Measurements from ENCODE around the gene GFRA4. TPM values are rescaled to one million over a fixed set of nuclear protein-coding genes. Genes with fewer than 3 reads are reported as not detected.

The GFRA4 gene
- total RNA-seq, 1 donor from 2014 or later = not detected

DNA sequence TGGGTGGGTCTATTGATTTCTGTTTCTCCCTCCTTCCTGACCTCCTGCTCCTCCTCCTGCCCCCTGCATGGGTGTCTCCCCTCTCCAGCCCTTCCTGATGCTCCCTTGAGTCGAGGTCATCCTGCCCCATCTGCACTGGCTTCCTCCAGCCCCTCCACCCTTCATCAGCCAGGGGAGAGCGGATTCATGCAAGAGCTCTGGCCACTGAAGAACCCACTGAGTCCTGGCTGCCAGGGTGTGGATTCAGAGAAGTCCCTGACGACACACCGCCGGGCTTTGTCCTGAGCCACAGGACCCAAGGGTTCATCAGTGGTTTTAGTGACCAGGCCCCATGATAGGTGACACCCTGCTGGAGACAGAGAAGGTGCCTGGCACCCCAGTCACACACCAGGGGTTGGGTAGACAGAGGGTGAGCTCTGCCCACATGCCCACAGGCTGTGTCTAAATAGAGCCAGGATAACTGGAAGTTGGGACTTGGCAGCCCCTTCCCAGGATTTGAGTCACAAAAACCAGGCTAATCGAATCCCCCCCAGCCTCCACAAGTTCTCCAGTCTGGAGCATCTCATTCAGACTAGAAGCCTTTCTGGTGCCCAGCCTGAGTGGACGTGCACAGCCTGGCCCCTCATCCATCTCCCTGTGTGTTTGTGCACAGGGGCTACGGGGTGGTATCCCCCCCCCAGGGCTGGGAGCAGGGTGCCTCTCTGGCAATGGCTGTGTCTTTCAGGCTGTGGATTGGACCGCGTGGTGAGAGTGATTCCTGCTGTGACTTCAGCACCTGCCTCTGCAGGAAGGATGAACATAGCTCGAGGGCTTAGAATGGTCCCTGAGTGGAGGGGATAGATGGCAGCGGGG is 1.2 kb downstream of the GFRA4 start:
- Mint-ChIP-seq H3K27me3 (ENCODE audit: unreplicated experiment) (peaks cover 12% of the 10 kb centered on the region), H3K4me1 (ENCODE audit: unreplicated experiment) (peaks cover 5% of the 10 kb centered on the region), H3K36me3 (ENCODE audit: low read depth, unreplicated experiment) (peaks cover 4% of the 10 kb centered on the region), H3K27ac (ENCODE audit: unreplicated experiment) (no peak overlapping the region), H3K4me3 (ENCODE audit: unreplicated experiment) (no peak overlapping the region), H3K9me3 (ENCODE audit: unreplicated experiment) (no peaks in the 10 kb centered on the region)
- DNase-seq (ENCODE audit: low spot score) = no peak
- TF ChIP-seq, protein P1, sequence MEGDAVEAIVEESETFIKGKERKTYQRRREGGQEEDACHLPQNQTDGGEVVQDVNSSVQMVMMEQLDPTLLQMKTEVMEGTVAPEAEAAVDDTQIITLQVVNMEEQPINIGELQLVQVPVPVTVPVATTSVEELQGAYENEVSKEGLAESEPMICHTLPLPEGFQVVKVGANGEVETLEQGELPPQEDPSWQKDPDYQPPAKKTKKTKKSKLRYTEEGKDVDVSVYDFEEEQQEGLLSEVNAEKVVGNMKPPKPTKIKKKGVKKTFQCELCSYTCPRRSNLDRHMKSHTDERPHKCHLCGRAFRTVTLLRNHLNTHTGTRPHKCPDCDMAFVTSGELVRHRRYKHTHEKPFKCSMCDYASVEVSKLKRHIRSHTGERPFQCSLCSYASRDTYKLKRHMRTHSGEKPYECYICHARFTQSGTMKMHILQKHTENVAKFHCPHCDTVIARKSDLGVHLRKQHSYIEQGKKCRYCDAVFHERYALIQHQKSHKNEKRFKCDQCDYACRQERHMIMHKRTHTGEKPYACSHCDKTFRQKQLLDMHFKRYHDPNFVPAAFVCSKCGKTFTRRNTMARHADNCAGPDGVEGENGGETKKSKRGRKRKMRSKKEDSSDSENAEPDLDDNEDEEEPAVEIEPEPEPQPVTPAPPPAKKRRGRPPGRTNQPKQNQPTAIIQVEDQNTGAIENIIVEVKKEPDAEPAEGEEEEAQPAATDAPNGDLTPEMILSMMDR (IDR thresholded peaks at IDR 0.05; ENCODE audit: unreplicated experiment) = no peak

DNA sequence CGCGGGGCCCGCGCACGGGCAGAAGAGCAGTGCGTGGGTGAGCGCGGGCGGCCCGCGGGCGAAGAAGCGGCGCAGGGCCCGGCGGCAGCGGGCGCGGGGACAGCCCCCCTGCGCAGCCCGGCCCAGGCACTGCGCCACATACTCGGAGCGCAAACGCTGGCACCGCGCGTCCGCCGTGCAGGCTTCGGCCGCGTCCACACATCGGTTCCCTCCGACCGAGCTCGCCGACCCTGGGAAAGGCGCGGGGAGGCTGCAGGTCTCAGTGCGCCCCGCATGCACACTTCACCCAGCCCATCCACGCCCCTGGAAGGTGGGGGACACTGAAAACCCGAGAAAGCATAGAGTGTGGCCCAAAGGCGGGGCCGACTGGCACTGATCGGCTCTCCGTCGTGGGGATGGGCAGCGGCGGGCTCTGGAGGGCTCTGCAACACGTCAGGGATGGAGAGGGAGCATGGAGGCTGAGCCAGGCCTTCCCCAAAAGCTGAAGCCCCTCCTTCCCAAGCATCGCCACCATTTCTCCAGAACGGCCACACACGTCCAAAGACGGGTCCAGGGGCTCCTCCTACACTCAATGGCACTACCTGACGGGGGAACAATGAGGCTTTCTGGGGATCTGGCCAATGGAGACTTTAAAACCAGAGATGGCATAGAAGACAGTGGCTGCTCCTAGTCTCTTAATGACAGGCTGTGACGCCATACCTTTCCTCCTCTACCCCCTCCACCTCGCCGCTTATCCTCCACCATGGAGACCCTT is 2.0 kb downstream of the GFRA4 start:
- DNase-seq (ENCODE audit: low spot score) = no peak
- TF ChIP-seq, protein P1 (IDR thresholded peaks at IDR 0.05; ENCODE audit: unreplicated experiment) = no peak
- no peak overlapping the region for H3K27ac Mint-ChIP-seq (ENCODE audit: unreplicated experiment)
- H3K27me3 Mint-ChIP-seq (ENCODE audit: unreplicated experiment) = peaks cover 12% of the 10 kb centered on the region
- H3K4me1 Mint-ChIP-seq (ENCODE audit: unreplicated experiment) = peaks cover 5% of the 10 kb centered on the region
- H3K36me3 Mint-ChIP-seq (ENCODE audit: low read depth, unreplicated experiment) = peaks cover 4% of the 10 kb centered on the region
- H3K4me3 Mint-ChIP-seq (ENCODE audit: unreplicated experiment) = no peak overlapping the region
- no peaks in the 10 kb centered on the region for H3K9me3 Mint-ChIP-seq (ENCODE audit: unreplicated experiment)

DNA sequence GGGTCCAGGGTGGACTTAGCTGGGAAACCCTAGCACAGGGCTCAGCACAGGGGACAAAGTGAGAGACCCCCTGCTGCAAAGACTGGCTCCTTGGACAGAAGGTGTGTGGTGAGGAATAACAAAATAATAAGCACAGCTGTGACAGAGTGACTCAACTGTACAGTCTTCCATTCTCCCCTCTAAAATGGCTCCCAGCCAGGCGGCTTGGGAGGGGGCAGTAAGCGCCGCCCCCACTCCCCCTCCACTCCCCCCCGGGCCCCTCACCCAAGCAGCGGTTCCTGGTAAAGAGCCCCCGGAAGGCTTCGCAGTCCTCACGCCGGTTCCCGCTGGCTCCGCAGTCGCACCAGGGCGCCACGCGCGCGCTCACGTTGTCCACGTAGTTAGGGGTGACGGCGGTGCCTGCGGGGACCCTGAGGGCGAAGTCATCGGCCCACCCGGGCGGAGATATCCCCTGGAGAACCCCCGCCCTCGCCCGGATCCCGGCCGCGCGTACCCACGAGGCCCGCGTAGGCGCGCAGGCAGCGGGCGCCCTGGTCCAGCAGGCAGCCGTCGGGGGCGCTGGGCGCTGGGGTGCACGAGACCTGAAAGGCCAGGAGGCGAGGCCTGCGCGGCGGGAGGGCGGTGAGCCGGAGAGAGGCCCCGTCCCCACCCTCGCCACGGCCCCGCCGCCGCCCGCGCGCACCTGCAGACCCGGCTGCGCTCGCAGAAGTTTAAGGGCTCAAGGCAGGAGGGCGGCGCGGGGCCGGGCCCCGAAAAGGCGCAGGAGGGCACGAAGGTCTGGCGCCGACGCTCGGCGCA is 2.7 kb downstream of the GFRA4 start:
- Mint-ChIP-seq H3K36me3 (ENCODE audit: low read depth, unreplicated experiment) (peaks cover 4% of the 10 kb centered on the region), H3K9me3 (ENCODE audit: unreplicated experiment) (no peaks in the 10 kb centered on the region), H3K4me3 (ENCODE audit: unreplicated experiment) (no peak overlapping the region), H3K27me3 (ENCODE audit: unreplicated experiment) (peaks cover 13% of the 10 kb centered on the region), H3K27ac (ENCODE audit: unreplicated experiment) (no peak overlapping the region), H3K4me1 (ENCODE audit: unreplicated experiment) (peaks cover 5% of the 10 kb centered on the region)
- no peak for DNase-seq (ENCODE audit: low spot score)
- TF ChIP-seq, protein P1 (IDR thresholded peaks at IDR 0.05; ENCODE audit: unreplicated experiment) = no peak

DNA sequence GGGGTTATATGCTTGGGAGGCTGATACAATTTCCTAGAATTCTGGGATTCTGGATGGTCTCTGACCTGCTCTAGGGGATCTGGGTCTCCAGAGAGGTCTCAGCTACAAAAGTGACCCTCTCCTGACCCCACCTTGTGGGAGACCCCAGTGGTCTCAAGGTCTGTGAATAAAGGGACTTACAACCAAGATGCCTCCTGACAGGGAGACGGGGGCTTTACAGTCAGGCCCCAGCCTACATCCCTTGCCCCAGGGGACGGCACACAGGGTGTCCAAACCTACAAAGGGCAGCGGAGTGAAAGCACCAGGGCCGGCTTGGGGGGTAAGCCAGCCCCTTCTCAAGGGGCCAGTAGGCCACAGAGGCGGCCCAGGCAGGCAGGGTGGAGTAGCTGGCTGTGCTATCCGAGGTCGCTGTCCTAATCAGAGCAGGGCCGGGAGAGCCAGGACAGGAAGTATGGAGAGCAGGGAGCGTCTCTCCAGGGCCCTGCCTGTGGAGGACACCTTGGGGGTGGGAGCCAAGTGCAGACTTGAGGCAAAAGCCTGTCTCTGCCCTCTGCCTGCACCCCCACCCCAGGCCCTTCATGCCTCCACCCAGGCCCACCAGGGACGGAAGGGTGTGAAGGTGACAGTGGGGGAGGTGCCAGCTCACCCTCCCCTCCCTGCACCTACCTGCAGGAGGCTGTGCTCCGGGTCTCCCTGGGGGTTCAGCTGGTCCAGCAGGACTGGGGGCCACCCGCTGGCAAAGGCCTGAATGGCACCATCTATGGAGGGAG is 3.5 kb downstream of the GFRA4 start:
- peaks cover 4% of the 10 kb centered on the region for H3K36me3 Mint-ChIP-seq (ENCODE audit: low read depth, unreplicated experiment)
- H3K27me3 Mint-ChIP-seq (ENCODE audit: unreplicated experiment) = peaks cover 14% of the 10 kb centered on the region
- no peak overlapping the region for H3K4me3 Mint-ChIP-seq (ENCODE audit: unreplicated experiment)
- no peak for DNase-seq (ENCODE audit: low spot score)
- H3K4me1 Mint-ChIP-seq (ENCODE audit: unreplicated experiment) = peaks cover 5% of the 10 kb centered on the region
- H3K9me3 Mint-ChIP-seq (ENCODE audit: unreplicated experiment) = no peaks in the 10 kb centered on the region
- no peak overlapping the region for H3K27ac Mint-ChIP-seq (ENCODE audit: unreplicated experiment)
- TF ChIP-seq, protein P1 (IDR thresholded peaks at IDR 0.05; ENCODE audit: unreplicated experiment) = no peak
